Ishikawa (cell line): ENCODE results near the gene ERP29.

Experiments used
- CREB1 ChIP-seq: IDR thresholded peaks from 2 replicates; pipeline ENCODE4 v1.6.1; 2012; ENCODE audit warnings: low read depth
- EP300 ChIP-seq: IDR thresholded peaks from 2 replicates; pipeline ENCODE4 v1.6.1; 2012; ENCODE audit warnings: borderline replicate concordance
- TAF1 ChIP-seq: IDR thresholded peaks from 2 replicates; pipeline ENCODE4 v1.6.1; 2012; ENCODE audit warnings: low read depth, mild to moderate bottlenecking
- YY1 ChIP-seq: IDR thresholded peaks from 2 replicates; pipeline ENCODE4 v1.6.1; 2012; ENCODE audit warnings: low read depth
- TF ChIP-seq, protein P1 (sequence below): IDR thresholded peaks from 2 replicates; pipeline ENCODE4 v1.6.1; 2012
- TF ChIP-seq, protein P2 (sequence below): IDR thresholded peaks from 2 replicates; pipeline ENCODE4 v1.6.1; 2012; ENCODE audit warnings: low read depth, mild to moderate bottlenecking

DNA sequence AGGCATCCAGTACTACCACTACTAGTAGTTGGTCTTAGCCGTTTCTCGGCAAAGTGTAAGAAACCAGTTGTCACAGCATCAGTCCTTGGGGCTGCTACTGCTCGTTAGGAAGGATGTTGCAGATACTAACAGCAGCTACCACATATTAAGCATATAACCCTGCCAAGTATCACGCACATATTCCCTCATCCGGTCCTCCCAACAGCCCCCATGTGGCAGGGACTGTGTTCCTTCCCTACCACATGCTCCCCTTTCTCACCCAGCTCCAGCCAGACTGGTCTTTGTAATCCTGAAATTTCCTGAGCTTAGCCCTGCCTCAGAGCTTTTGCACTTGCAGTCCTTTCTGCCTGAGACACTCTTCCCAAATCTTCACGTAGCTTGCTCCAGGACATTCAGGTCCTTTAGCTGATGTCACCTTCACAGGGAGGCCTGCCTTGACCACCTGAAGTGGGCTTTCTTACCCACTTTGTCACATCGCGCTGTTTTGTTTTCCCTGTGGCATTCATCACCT, 7.8 kb downstream of the ERP29 start:
- no peak for TF ChIP-seq EP300
- no peak for TF ChIP-seq YY1
- no peak for TF ChIP-seq TAF1
- TF ChIP-seq, protein P1, sequence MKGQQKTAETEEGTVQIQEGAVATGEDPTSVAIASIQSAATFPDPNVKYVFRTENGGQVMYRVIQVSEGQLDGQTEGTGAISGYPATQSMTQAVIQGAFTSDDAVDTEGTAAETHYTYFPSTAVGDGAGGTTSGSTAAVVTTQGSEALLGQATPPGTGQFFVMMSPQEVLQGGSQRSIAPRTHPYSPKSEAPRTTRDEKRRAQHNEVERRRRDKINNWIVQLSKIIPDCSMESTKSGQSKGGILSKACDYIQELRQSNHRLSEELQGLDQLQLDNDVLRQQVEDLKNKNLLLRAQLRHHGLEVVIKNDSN, result no peak
- no peak for TF ChIP-seq CREB1
- TF ChIP-seq, protein P2, sequence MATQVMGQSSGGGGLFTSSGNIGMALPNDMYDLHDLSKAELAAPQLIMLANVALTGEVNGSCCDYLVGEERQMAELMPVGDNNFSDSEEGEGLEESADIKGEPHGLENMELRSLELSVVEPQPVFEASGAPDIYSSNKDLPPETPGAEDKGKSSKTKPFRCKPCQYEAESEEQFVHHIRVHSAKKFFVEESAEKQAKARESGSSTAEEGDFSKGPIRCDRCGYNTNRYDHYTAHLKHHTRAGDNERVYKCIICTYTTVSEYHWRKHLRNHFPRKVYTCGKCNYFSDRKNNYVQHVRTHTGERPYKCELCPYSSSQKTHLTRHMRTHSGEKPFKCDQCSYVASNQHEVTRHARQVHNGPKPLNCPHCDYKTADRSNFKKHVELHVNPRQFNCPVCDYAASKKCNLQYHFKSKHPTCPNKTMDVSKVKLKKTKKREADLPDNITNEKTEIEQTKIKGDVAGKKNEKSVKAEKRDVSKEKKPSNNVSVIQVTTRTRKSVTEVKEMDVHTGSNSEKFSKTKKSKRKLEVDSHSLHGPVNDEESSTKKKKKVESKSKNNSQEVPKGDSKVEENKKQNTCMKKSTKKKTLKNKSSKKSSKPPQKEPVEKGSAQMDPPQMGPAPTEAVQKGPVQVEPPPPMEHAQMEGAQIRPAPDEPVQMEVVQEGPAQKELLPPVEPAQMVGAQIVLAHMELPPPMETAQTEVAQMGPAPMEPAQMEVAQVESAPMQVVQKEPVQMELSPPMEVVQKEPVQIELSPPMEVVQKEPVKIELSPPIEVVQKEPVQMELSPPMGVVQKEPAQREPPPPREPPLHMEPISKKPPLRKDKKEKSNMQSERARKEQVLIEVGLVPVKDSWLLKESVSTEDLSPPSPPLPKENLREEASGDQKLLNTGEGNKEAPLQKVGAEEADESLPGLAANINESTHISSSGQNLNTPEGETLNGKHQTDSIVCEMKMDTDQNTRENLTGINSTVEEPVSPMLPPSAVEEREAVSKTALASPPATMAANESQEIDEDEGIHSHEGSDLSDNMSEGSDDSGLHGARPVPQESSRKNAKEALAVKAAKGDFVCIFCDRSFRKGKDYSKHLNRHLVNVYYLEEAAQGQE, result no peak
